ENCODE data around the gene POU5F1. TPM values are rescaled to one million over a fixed set of nuclear protein-coding genes. Genes with fewer than 3 reads are reported as not detected.

The POU5F1 gene
- total RNA-seq, 1 donor, result not detected

- no peak for DNase-seq (ENCODE audit: low read depth in 2 of 3, low spot score in 2 of 3)
Observed at GRCh38 chr6:31118178-31118577, 52.3 kb downstream of the POU5F1 start.

- DNase-seq (ENCODE audit: low read depth in 2 of 3, low spot score in 2 of 3), result no peak
Observed at GRCh38 chr6:31116661-31117385, 53.7 kb downstream of the POU5F1 start.

- DNase-seq (ENCODE audit: low read depth in 2 of 3, low spot score in 2 of 3), result no peak
Observed at GRCh38 chr6:31115941-31116560, 54.4 kb downstream of the POU5F1 start.

- DNase-seq (ENCODE audit: low read depth in 2 of 3, low spot score in 2 of 3), result peak in 2 of 3 donors; percentile 54 to 76
Observed at GRCh38 chr6:31114970-31115849, 55.3 kb downstream of the POU5F1 start.

- DNase-seq (ENCODE audit: low read depth in 2 of 3, low spot score in 2 of 3), result no peak
Observed at GRCh38 chr6:31114541-31114878, 56.0 kb downstream of the POU5F1 start, which contains the start of gene PSORS1C1. Gene PSORS1C1 (plus strand): TSS chr6:31114800. CDS start chr6:31129633, 14,833 bp downstream.

Small RNA genes lying within 50 kb of the gene (small RNA-seq; reads per million reads assigned to genes)
- not detected for gene POLR2LP1

Other genes starting within 250 kb of the POU5F1 start
- gene SFTA2, start 238.5 kb downstream of the POU5F1 start, total RNA-seq, result not detected
- not detected for gene MUCL3, start 229.7 kb downstream of the POU5F1 start, total RNA-seq
- gene MUC21, start 187.0 kb downstream of the POU5F1 start, total RNA-seq, result under 0.01 TPM
- not detected for gene MUC22, start 160.2 kb downstream of the POU5F1 start, total RNA-seq
- gene C6orf15, start 58.1 kb downstream of the POU5F1 start, total RNA-seq, result not detected
- 0.27 TPM for gene PSORS1C1, start 55.9 kb downstream of the POU5F1 start, total RNA-seq
- under 0.01 TPM for gene CDSN, start 50.2 kb downstream of the POU5F1 start, total RNA-seq
- gene PSORS1C2, start 31.6 kb downstream of the POU5F1 start, total RNA-seq, result not detected
- 21.8 TPM for gene CCHCR1, start 12.9 kb downstream of the POU5F1 start, total RNA-seq
- gene TCF19, start 12.1 kb downstream of the POU5F1 start, total RNA-seq, result 12.4 TPM
- 1,739 TPM for gene HLA-C, start 101.4 kb upstream of the POU5F1 start, total RNA-seq
- 2,264 TPM for gene HLA-B, start 186.5 kb upstream of the POU5F1 start, total RNA-seq
- 15.9 TPM for gene MICA, start 232.9 kb upstream of the POU5F1 start, total RNA-seq